ENCODE data around the gene TMEM212.
"Not testable (repeated sequence)": the region's sequence is repeated elsewhere in the genome, so short reads cannot be mapped to it uniquely, and the experiment has no call there.

TMEM212 gene

DNA sequence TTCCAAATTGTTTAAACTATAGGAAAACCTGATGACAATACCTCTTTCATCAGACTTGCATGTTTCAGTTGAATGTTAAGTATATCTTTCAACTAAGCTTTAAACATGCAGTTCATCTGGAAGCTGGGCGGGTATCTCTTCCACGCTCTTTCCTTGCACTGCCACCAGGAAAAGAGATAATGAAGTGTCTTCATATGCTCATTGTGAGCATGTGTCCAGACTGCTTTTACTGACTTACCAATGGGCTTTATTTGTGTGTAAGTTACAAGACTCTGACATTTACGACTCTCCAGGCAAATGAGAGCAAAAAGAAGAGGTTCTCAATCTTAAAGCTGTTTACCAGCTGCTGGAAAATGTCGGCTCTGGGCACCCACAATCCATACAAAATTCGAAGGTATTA is 52.8 kb downstream of the TMEM212 start:
- no peak for DNase-seq (ENCODE audit: low read depth)
- no peak overlapping the region for H3K4me3 ChIP-seq (ENCODE audit: control insufficient read depth, low read depth, low read length)
- TF ChIP-seq, protein P1, sequence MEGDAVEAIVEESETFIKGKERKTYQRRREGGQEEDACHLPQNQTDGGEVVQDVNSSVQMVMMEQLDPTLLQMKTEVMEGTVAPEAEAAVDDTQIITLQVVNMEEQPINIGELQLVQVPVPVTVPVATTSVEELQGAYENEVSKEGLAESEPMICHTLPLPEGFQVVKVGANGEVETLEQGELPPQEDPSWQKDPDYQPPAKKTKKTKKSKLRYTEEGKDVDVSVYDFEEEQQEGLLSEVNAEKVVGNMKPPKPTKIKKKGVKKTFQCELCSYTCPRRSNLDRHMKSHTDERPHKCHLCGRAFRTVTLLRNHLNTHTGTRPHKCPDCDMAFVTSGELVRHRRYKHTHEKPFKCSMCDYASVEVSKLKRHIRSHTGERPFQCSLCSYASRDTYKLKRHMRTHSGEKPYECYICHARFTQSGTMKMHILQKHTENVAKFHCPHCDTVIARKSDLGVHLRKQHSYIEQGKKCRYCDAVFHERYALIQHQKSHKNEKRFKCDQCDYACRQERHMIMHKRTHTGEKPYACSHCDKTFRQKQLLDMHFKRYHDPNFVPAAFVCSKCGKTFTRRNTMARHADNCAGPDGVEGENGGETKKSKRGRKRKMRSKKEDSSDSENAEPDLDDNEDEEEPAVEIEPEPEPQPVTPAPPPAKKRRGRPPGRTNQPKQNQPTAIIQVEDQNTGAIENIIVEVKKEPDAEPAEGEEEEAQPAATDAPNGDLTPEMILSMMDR (conservative IDR thresholded peaks at IDR 0.05; ENCODE audit: control insufficient read depth, insufficient read depth, low read depth, low read length), result no peak

DNA sequence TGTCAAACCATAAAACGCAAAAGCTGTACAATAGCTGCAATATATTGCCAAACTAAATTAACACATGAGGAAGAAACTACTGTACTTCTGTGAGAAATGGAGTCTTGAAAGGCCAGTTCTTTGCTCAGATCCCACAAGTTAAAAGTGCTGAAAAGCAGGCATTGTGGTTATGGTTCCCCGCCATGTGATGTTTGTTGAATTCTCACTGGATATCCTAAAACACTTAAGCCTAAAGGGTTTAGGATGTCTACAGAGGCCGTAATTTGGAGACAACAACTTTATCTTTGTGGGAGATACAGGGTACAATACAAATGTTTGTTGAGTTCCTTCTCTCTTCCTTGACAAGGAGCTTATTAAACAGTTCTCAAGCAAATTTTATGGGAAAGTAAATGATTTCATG is 53.2 kb downstream of the TMEM212 start:
- no peak overlapping the region for H3K4me3 ChIP-seq (ENCODE audit: control insufficient read depth, low read depth, low read length)
- TF ChIP-seq, protein P1 (conservative IDR thresholded peaks at IDR 0.05; ENCODE audit: control insufficient read depth, insufficient read depth, low read depth, low read length), result no peak
- DNase-seq (ENCODE audit: low read depth), result no peak

DNA sequence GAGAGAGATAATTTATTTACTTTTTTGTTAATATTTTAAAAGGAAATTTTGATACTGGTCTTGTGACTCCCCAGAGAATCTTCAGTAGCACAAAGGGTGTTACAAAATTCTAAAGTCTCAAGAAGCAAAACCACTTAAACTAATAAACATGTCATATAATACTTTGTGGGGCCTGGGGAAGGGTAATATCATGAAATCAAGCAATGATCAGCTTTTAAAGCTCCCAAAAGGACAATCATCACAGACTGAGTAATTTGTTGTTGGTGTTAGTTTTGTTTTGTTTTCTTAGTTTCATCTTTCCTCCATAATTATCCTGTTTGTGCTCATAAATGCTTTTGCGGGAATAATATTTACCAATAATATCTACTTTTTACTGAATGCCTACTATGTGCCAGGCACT is 55.0 kb downstream of the TMEM212 start:
- H3K4me3 ChIP-seq (ENCODE audit: control insufficient read depth, low read depth, low read length), result no peak overlapping the region
- TF ChIP-seq, protein P1 (conservative IDR thresholded peaks at IDR 0.05; ENCODE audit: control insufficient read depth, insufficient read depth, low read depth, low read length), result no peak
- no peak for DNase-seq (ENCODE audit: low read depth)

DNA sequence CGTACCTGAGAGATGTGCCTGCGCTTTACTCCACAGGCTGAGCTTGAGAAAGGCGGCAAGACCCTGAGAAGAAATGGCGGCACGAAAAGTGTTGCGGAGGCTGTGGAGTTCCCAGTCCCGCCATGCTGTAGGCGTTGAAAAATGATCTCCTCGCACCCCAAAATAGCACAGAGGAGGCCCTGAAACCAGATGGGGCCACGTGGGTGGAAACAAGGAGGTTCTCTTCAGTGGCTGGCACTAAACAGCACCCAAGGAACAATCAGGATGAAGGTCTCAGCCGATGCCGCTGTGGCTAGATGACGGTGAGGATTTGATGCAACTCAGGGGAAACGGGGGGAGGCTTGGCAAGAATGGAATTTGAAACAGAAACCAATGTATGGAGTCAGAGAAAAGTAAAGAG is 57.3 kb downstream of the TMEM212 start:
- TF ChIP-seq, protein P1 (conservative IDR thresholded peaks at IDR 0.05; ENCODE audit: control insufficient read depth, insufficient read depth, low read depth, low read length), result no peak
- DNase-seq (ENCODE audit: low read depth), result no peak
- no peak overlapping the region for H3K4me3 ChIP-seq (ENCODE audit: control insufficient read depth, low read depth, low read length)

DNA sequence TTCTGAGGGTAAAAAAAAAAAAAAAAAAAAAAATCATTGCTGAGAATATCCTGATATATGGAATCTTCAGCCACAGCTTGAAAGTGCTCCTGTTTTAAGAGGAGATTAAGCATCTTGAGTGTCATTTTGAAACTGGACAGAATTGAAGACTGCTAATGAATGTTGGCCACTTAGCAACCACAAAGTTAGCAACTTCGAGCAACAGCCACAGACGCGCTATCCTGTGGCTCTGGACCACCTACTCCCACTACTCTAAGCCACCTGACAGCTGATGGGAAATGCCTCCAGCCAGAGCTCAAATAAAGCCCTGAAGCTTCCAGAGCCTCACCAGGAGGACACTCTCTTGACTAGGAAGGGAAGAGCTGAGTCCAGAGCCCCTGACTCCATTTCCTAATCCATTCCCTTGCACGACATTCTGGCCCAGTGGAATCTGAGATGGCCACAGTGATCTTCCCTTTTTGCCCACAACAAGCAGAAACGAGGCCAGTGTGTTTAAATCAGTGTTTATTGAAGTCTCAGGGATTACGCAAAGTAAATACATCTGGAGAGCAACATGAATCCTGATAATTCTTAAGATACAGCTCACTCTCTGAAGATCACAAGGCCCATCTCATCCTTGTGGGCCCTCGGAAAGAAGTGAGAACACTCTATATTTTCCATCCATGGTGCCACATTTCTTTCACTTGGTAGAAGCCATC is 58.6 kb downstream of the TMEM212 start:
- DNase-seq (ENCODE audit: low read depth), result peak; percentile 49
- TF ChIP-seq, protein P1 (conservative IDR thresholded peaks at IDR 0.05; ENCODE audit: control insufficient read depth, insufficient read depth, low read depth, low read length), result no peak
- no peak overlapping the region for H3K4me3 ChIP-seq (ENCODE audit: control insufficient read depth, low read depth, low read length)

DNA sequence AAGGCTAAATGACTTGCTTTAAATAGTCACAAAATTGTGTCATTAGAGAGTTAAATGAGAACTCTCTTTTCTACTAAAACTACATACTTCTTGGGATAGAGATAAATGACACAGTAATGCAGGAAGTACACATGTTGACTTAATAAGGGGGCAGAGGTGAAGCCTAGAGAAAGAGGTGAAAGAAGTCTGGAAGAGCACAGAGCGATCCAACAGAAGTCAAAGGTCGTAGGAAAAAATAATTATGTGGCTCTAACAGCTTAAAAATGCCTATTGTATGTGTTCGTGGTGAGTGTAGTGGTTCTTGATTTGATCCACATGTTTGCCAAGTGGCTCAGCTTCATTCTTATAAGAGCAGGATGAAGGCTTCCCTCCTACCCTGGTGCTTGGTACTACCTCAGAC is 61.7 kb downstream of the TMEM212 start:
- no peak overlapping the region for H3K4me3 ChIP-seq (ENCODE audit: control insufficient read depth, low read depth, low read length)
- TF ChIP-seq, protein P1 (conservative IDR thresholded peaks at IDR 0.05; ENCODE audit: control insufficient read depth, insufficient read depth, low read depth, low read length), result no peak
- peak; percentile 65 for DNase-seq (ENCODE audit: low read depth)

DNA sequence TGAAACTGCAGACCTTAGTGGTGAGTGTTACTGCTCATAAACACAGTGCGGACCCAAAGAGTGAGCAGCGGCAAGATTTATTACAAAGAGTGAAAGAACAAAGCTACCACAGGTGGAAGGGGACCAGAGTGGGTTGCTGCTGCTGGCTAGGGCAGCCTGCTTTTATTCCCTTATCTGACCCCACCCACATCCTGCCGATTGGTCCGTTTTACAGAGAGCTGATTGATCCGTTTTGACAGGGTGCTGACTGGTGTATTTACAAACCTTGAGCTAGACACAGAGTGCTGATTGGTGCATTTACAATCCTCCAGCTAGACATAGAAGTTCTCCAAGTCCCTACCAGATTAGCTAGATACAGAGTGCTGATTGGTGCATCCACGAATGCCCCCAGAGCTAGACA is 63.4 kb downstream of the TMEM212 start:
- not testable (repeated sequence) for DNase-seq (ENCODE audit: low read depth); H3K4me3 ChIP-seq (ENCODE audit: control insufficient read depth, low read depth, low read length)
